Measurements from ENCODE around the gene CHST8.

GRCh38 chr19:33700408-33701013 lies 78.8 kb downstream of the CHST8 start:
- no peak for TF ChIP-seq CTCF (IDR thresholded peaks at IDR 0.05)
- TF ChIP-seq POLR2A (IDR thresholded peaks at IDR 0.05) = no peak
